ENCODE measurements around the gene LTBP1. TPM values are rescaled to one million over a fixed set of nuclear protein-coding genes. Genes with fewer than 3 reads are reported as not detected.
"Not testable (repeated sequence)": the region's sequence is repeated elsewhere in the genome, so short reads cannot be mapped to it uniquely, and the experiment has no call there.

Gene LTBP1
- total RNA-seq, 1 experiment from 2014 or later = 28.5 TPM

DNA sequence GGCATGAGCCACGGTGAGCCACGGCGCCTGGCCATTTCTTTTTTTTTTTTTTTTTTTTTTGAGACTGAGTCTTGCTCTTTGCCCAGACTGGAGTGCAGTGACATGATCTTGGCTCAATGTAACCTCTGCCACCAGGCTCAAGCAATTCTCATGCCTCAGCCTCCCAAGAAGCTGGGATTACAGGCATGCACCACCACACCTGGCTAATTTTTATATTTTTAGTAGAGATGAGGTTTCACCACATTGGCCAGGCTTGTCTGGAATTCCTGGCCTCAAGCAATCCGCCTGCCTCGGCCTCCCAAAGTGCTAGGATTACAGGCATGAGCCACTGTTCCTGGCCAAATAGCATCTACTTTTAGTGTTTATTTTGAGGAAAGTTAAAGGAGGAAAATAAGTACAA lies 25.3 kb upstream of the LTBP1 start:
- not testable (repeated sequence) for H2BK20ac ChIP-seq (ENCODE audit: low read depth, low read length, poor library complexity, severe bottlenecking); H3K18ac ChIP-seq (ENCODE audit: insufficient read length, low read depth, low read length); H2BK120ac ChIP-seq (ENCODE audit: low read depth, low read length, poor library complexity, severe bottlenecking); H4K5ac ChIP-seq (ENCODE audit: insufficient read length, low read depth, low read length); H3K9ac ChIP-seq (ENCODE audit: extremely low read depth, insufficient read length, low read length); H2BK12ac ChIP-seq (ENCODE audit: insufficient read length, low read depth, low read length); H3K9me3 Mint-ChIP-seq; DNase-seq; H3K79me2 ChIP-seq (ENCODE audit: insufficient read depth, low read length); H3T11ph ChIP-seq (ENCODE audit: low read length); H3K4me3 Mint-ChIP-seq; H3K36me3 Mint-ChIP-seq (ENCODE audit: insufficient read depth in 1 of 3, low read depth in 3 of 3); H3K4ac ChIP-seq (ENCODE audit: low read depth, low read length); H3K23ac ChIP-seq (ENCODE audit: insufficient read length, low read depth, low read length); H2BK15ac ChIP-seq (ENCODE audit: low read depth, low read length); H3K27ac ChIP-seq (ENCODE audit: insufficient read length, low read depth, low read length); H3K4me2 ChIP-seq (ENCODE audit: insufficient read depth, insufficient read length, low read length); H4K8ac ChIP-seq (replicated peaks; ENCODE audit: insufficient read length, low read depth, low read length); H3K79me1 ChIP-seq (ENCODE audit: insufficient read depth, low read depth, low read length, poor library complexity, severe bottlenecking); H4K91ac ChIP-seq (ENCODE audit: insufficient read length, low read depth, low read length); H2AK5ac ChIP-seq (ENCODE audit: insufficient read length, low read length); H3K23me2 ChIP-seq (ENCODE audit: insufficient read length, low read depth, low read length, poor library complexity, severe bottlenecking); H2AFZ ChIP-seq (ENCODE audit: low read length); H3K4me1 ChIP-seq (ENCODE audit: insufficient read depth, low read length); H3K9me3 ChIP-seq (ENCODE audit: control insufficient read depth, low read depth, low read length); H3K27me3 Mint-ChIP-seq (ENCODE audit: low read depth); H3K27ac Mint-ChIP-seq; H3K27me3 ChIP-seq (ENCODE audit: insufficient read depth, low read length); H3K14ac ChIP-seq (ENCODE audit: insufficient read depth, low read length); H3K56ac ChIP-seq (ENCODE audit: insufficient read length, low read depth, low read length); H3K4me1 Mint-ChIP-seq; H2BK5ac ChIP-seq (ENCODE audit: insufficient read length, low read length); H4K20me1 ChIP-seq (ENCODE audit: control insufficient read depth, insufficient read depth, insufficient read length)
- WGBS (ENCODE audit: extremely low coverage, insufficient read length, low lambda C conversion rate) = no CpG with 5 or more reads among the region's 5 CpGs
